ENCODE results near the gene C16orf46.

- TF ChIP-seq GATA3 (IDR thresholded peaks at IDR 0.05; ENCODE audit: low read depth, low read length) (no peak), GATA2 (IDR thresholded peaks at IDR 0.05; ENCODE audit: low read depth, low read length) (no peak)
Measured at GRCh38 chr16:81060576-81061306, 16.3 kb downstream of the C16orf46 start.
